Effector memory CD8-positive, alpha-beta T cell (primary cell): ENCODE results near the gene RAB9A.
"Not testable (repeated sequence)": the region's sequence is repeated elsewhere in the genome, so short reads cannot be mapped to it uniquely, and the experiment has no call there.

ENCODE experiments used
- ATAC-seq: fragments of 150-1000 bp; cut with Tn5 transposase; replicated peaks from 2 replicates; pipeline ENCODE4 v1.10.0; 2021; ENCODE audit warnings: mild to moderate bottlenecking, moderate library complexity
- DNase-seq, 3 experiments: peaks; one replicate each; pipeline ENCODE4 v3.0.0; 2021
- H3K27ac Mint-ChIP-seq, 2 donors: one replicate each; pipeline ENCODE4 v1.8.0; 2022; ENCODE audit warnings: mild to moderate bottlenecking in 2 of 2, mixed read lengths in 2 of 2, moderate library complexity in 2 of 2
- H3K27me3 Mint-ChIP-seq, 2 donors: one replicate each; pipeline ENCODE4 v1.8.0; 2022; ENCODE audit warnings: mixed read lengths in 2 of 2
- H3K36me3 Mint-ChIP-seq: one replicate; pipeline ENCODE4 v1.8.0; 2022; ENCODE audit warnings: mild to moderate bottlenecking, moderate library complexity, mixed read lengths; ENCODE audit not compliant: insufficient read depth
- H3K4me1 Mint-ChIP-seq, 2 donors: one replicate each; pipeline ENCODE4 v1.8.0; 2022; ENCODE audit warnings: low read depth in 2 of 2, mixed read lengths in 2 of 2
- H3K4me3 Mint-ChIP-seq, 2 donors: one replicate each; pipeline ENCODE4 v1.8.0; 2022; ENCODE audit warnings: mild to moderate bottlenecking in 2 of 2, mixed read lengths in 2 of 2, moderate library complexity in 2 of 2
- H3K9me3 Mint-ChIP-seq, 2 donors: one replicate each; pipeline ENCODE4 v1.8.0; 2022; ENCODE audit warnings: mixed read lengths in 2 of 2

The RAB9A gene

DNA sequence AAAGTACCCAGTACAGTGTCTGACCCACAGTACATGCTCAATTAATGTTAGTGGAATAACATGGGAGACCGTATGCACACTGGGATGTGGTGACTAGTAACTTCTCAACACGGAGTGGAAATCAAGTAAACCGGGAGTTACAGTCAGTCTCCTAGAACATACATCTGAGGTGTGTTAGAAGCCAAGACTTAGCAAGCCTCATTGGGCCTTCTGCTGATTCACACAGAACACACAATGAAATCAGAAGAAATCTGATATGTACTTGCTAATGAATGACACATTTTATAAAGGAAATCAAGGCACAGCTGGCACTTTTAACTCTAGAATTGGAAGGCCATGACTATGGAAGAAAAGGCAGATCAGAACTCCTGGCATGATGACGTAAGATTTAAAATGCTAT is 32.4 kb downstream of the RAB9A start:
- ATAC-seq (no peak), DNase-seq (no peak)
- peaks cover 37 to 56% of the 10 kb centered on the region in 2 donors for H3K4me1 Mint-ChIP-seq
- no peak overlapping the region for H3K4me3 Mint-ChIP-seq
- H3K36me3 Mint-ChIP-seq, result peaks cover 27% of the 10 kb centered on the region
- no peaks in the 10 kb centered on the region for H3K9me3 Mint-ChIP-seq
- H3K27ac Mint-ChIP-seq, result peak overlapping the region in 1 of 2 donors; percentile 91
- no peaks in the 10 kb centered on the region for H3K27me3 Mint-ChIP-seq

GRCh38 chrX:13721819-13722519 is 33.0 kb downstream of the RAB9A start:
- no peaks in the 10 kb centered on the region for H3K27me3 Mint-ChIP-seq
- H3K36me3 Mint-ChIP-seq, result peaks cover 23% of the 10 kb centered on the region
- H3K4me1 Mint-ChIP-seq, result peaks cover 39 to 58% of the 10 kb centered on the region in 2 donors
- DNase-seq (no peak), ATAC-seq (no peak)
- H3K9me3 Mint-ChIP-seq, result no peaks in the 10 kb centered on the region
- H3K4me3 Mint-ChIP-seq, result peak overlapping the region in 1 of 2 donors; percentile 43
- H3K27ac Mint-ChIP-seq, result peak overlapping the region in 1 of 2 donors; percentile 91

- ATAC-seq (peak; percentile 64), DNase-seq (peak; percentile 54 to 58 (median 55))
- H3K9me3 Mint-ChIP-seq, H3K27me3 Mint-ChIP-seq: not testable (repeated sequence)
- peak overlapping the region; percentile 65 to 80 for H3K4me3 Mint-ChIP-seq
- H3K36me3 Mint-ChIP-seq, result peaks cover 14% of the 10 kb centered on the region
- peak overlapping the region; percentile 86 to 92 for H3K27ac Mint-ChIP-seq
- H3K4me1 Mint-ChIP-seq, result peaks cover 36 to 65% of the 10 kb centered on the region in 2 donors
Measured at GRCh38 chrX:13724878-13725277, 36.0 kb downstream of the RAB9A start.

DNA sequence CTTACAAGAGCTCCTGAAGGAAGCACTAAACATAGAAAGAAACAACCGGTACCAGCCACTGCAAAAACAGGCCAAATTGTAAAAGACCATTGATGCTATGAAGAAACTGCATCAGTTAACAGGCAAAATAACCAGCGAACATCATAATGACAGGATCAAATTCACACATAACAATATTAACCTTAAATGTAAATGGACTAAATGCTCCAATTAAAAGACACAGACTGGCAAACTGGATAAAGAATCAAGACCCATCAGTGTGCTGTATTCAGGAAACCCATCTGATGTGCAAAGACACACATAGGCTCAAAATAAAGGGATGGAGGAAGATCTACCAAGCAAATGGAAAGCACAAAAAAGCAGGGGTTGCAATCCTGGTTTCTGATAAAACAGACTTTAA is 37.7 kb downstream of the RAB9A start:
- not testable (repeated sequence) for ATAC-seq
- H3K36me3 Mint-ChIP-seq, result peaks cover 14% of the 10 kb centered on the region
- peak overlapping the region in 1 of 2 donors; percentile 65 for H3K4me3 Mint-ChIP-seq

GRCh38 chrX:13730523-13730922 is 41.6 kb downstream of the RAB9A start:
- not testable (repeated sequence) for ATAC-seq, DNase-seq, H3K4me3 Mint-ChIP-seq, H3K9me3 Mint-ChIP-seq, H3K27ac Mint-ChIP-seq, H3K27me3 Mint-ChIP-seq
- Mint-ChIP-seq H3K36me3 (peaks cover 18% of the 10 kb centered on the region), H3K4me1 (peaks cover 38 to 52% of the 10 kb centered on the region in 2 donors)

More for the DNA sequence above, 37.7 kb downstream of the RAB9A start:
- H3K27me3 Mint-ChIP-seq, DNase-seq, H3K9me3 Mint-ChIP-seq: not testable (repeated sequence)
- Mint-ChIP-seq H3K27ac (peak overlapping the region; percentile 86 to 92), H3K4me1 (peaks cover 30 to 54% of the 10 kb centered on the region in 2 donors)

- no peaks in the 10 kb centered on the region for H3K27me3 Mint-ChIP-seq
- DNase-seq (no peak), ATAC-seq (no peak)
- peaks cover 17% of the 10 kb centered on the region for H3K36me3 Mint-ChIP-seq
- H3K4me1 Mint-ChIP-seq, result peaks cover 27 to 46% of the 10 kb centered on the region in 2 donors
- no peaks in the 10 kb centered on the region for H3K9me3 Mint-ChIP-seq
- peak overlapping the region; percentile 27 to 96 for H3K4me3 Mint-ChIP-seq
- peak overlapping the region in 1 of 2 donors; percentile 98 for H3K27ac Mint-ChIP-seq
Measured at GRCh38 chrX:13732246-13733067, 43.5 kb downstream of the RAB9A start.

DNA sequence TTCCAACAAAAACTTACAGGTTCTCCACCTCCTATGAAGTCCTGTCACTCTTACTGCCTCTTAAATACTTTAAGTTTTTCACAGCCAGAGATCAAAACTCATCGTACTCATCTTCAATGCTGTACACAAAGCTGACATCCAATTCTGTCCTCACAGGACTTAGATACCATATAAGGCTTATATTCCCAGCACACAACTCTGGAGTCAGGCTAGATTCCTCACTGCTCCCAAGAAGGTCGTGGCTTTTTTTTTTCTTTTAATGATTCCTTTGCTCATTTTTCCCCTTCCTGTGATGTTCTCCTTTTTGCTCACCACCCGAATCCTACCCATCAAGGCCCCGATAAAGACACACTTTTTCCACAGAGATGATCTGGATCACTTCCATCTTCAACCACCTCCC is 44.6 kb downstream of the RAB9A start:
- H3K4me3 Mint-ChIP-seq, result peak overlapping the region; percentile 96
- no peaks in the 10 kb centered on the region for H3K9me3 Mint-ChIP-seq
- H3K36me3 Mint-ChIP-seq, result peaks cover 14% of the 10 kb centered on the region
- H3K4me1 Mint-ChIP-seq, result peaks cover 26 to 39% of the 10 kb centered on the region in 2 donors
- DNase-seq (no peak), ATAC-seq (no peak)
- peak overlapping the region; percentile 97 to 98 for H3K27ac Mint-ChIP-seq
- H3K27me3 Mint-ChIP-seq, result no peaks in the 10 kb centered on the region

- DNase-seq, result peak; percentile 84 to 85 (median 84)
- Mint-ChIP-seq H3K4me1 (peaks cover 26 to 34% of the 10 kb centered on the region in 2 donors), H3K9me3 (no peaks in the 10 kb centered on the region), H3K27me3 (no peaks in the 10 kb centered on the region), H3K36me3 (peaks cover 23% of the 10 kb centered on the region), H3K27ac (peak within 1 kb of the TSS; percentile 97 to 98), H3K4me3 (peak within 1 kb of the TSS; percentile 96)
- peak; percentile 88 for ATAC-seq
Measured at GRCh38 chrX:13734278-13735172, 45.6 kb downstream of the RAB9A start, which contains the start of the genes OFD1 and TRAPPC2. TSS of gene OFD1 (plus strand) at chrX:13734748. CDS start at chrX:13735072, 324 bp downstream. TSS of gene TRAPPC2 (minus strand) at chrX:13734620. CDS start at chrX:13719963, 14,657 bp downstream.

GRCh38 chrX:13741695-13742094 is 52.8 kb downstream of the RAB9A start:
- Mint-ChIP-seq H3K27me3 (no peaks in the 10 kb centered on the region), H3K36me3 (peaks cover 52% of the 10 kb centered on the region), H3K9me3 (no peaks in the 10 kb centered on the region), H3K4me1 (peaks cover 9 to 21% of the 10 kb centered on the region in 2 donors), H3K4me3 (peak overlapping the region; percentile 75 to 79), H3K27ac (peak overlapping the region; percentile 96 to 98)
- DNase-seq (no peak), ATAC-seq (no peak)

DNA sequence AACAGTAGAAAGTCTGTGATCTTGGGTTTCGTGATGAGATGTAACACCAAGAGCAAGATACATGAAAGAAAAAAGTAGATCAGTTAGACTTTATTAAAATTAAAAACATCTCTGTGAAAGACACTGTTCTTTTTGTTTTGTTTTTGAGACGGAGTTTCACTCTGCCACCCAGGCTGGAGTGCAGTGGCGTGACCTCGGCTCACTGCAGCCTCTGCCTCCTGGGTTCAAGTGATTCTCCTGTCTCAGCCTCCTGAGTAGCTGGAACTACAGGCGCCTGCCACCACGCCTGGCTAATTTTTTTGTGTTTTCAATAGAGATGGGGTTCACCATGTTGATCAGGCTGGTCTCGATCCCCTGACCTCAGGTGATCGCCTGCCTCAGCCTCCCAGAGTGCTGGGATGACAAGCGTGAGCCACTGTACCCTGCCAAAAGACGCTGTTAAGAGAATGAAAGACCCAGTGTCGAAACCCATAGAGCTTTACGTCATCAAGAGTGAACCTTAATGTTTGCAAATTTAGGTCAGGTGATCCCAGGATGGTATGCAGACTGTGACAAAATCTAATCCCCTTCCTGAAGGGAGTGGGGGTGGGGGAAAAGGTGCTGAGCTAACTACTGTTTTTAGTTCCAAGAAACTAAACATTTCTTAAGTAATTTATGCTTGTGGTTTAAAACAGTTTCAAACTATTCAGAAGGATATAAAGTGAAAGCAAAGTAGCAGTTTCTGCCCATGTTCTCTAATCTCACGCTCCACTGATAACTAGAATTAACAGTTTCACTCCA is 53.7 kb downstream of the RAB9A start:
- H3K9me3 Mint-ChIP-seq, result no peaks in the 10 kb centered on the region
- peak overlapping the region; percentile 75 to 79 for H3K4me3 Mint-ChIP-seq
- H3K27me3 Mint-ChIP-seq, result no peaks in the 10 kb centered on the region
- ATAC-seq (peak; percentile 95), DNase-seq (peak; percentile 37 to 42 (median 38))
- H3K36me3 Mint-ChIP-seq, result peaks cover 53% of the 10 kb centered on the region
- peaks cover 13 to 26% of the 10 kb centered on the region in 2 donors for H3K4me1 Mint-ChIP-seq
- H3K27ac Mint-ChIP-seq, result peak overlapping the region; percentile 96 to 98

DNA sequence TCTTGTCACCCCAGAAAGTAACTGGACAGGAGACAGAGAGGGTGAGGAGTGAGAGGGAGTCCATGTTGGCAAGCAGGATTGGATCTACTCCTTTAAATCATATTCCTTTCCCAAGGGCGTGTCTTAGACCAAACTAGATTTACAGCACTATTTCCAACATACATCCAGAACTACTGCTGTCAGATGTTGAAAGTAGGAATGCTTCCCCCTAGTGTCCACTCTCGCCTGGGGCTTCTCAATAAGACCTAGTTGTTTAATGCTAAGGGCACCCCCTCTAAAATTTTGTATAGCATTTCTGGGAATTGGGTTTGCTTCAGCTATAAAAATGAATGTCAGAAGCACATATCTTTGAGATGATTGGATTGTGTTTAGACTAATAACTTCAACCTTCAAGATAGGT is 58.9 kb downstream of the RAB9A start:
- no peak overlapping the region for H3K4me3 Mint-ChIP-seq
- ATAC-seq (peak; percentile 60), DNase-seq (peak; percentile 12 to 39 (median 17))
- H3K4me1 Mint-ChIP-seq, result peaks cover 18 to 26% of the 10 kb centered on the region in 2 donors
- peak overlapping the region in 1 of 2 donors; percentile 88 for H3K27ac Mint-ChIP-seq
- no peaks in the 10 kb centered on the region for H3K9me3 Mint-ChIP-seq
- no peaks in the 10 kb centered on the region for H3K27me3 Mint-ChIP-seq
- H3K36me3 Mint-ChIP-seq, result peaks cover 36% of the 10 kb centered on the region

GRCh38 chrX:13748486-13748885 is 59.6 kb downstream of the RAB9A start:
- H3K4me1 Mint-ChIP-seq, result peaks cover 23 to 26% of the 10 kb centered on the region in 2 donors
- no peak for ATAC-seq
- H3K4me3 Mint-ChIP-seq, result no peak overlapping the region
- H3K9me3 Mint-ChIP-seq, result no peaks in the 10 kb centered on the region
- DNase-seq, result no peak
- H3K27ac Mint-ChIP-seq, result no peak overlapping the region
- no peaks in the 10 kb centered on the region for H3K27me3 Mint-ChIP-seq
- peaks cover 42% of the 10 kb centered on the region for H3K36me3 Mint-ChIP-seq
